ENCODE measurements around the gene SLC9A5.

SLC9A5 gene

GRCh38 chr16:67312719-67313118, 63.9 kb downstream of the SLC9A5 start:
- no peak for DNase-seq

GRCh38 chr16:67317853-67318252, 69.1 kb downstream of the SLC9A5 start:
- no peak for DNase-seq
